AG04450 (cell line): ENCODE data around the gene FBN2. TPM values are rescaled to one million over a fixed set of nuclear protein-coding genes. Genes with fewer than 3 reads are reported as not detected.

Experiments
- CTCF ChIA-PET: fragments of 300-600, 350-600 bp; formaldehyde crosslinking; extraction: SDS; loops from one replicate; lab custom pipeline; 2022; ENCODE audit warnings: antibody characterized with exemption, inconsistent platforms; lab: Charles Lee
- POLR2A ChIA-PET: fragments of 350-600 bp; formaldehyde crosslinking; extraction: SDS; loops from one replicate; lab custom pipeline; 2021; ENCODE audit warnings: antibody characterized with exemption, inconsistent platforms; lab: Yijun Ruan, JAX
- DNase-seq: peaks from one replicate; pipeline ENCODE4 v3.0.0-alpha.2; 2011; ENCODE audit warnings: low read depth, low spot score
- H3K27ac ChIP-seq: one replicate; pipeline ENCODE4 v1.5.1; 2012; ENCODE audit warnings: low read depth, low read length, control low read depth
- H3K27me3 ChIP-seq: one replicate; pipeline ENCODE4 v1.6.0; 2012; ENCODE audit warnings: low read length; ENCODE audit not compliant: control insufficient read depth, insufficient read depth
- H3K4me3 ChIP-seq: 2 replicates; pipeline ENCODE4 v1.5.1; 2011; ENCODE audit warnings: mild to moderate bottlenecking, low read depth, low read length, control low read depth
- H3K9me3 ChIP-seq: 2 replicates; pipeline ENCODE4 v1.5.1; 2012; ENCODE audit warnings: low read length; ENCODE audit not compliant: control insufficient read depth, insufficient read depth
- polyA plus RNA-seq: library from polyadenylated mRNA; depleted of rRNA; stranded (reverse); fragments of >200 nt; gene quantifications from 2 replicates; pipeline ENCODE4 v1.2.3, GENCODE V29; 2011
- TF ChIP-seq, protein P1 (sequence below): IDR thresholded peaks from 2 replicates; pipeline ENCODE4 v1.5.1; 2011; ENCODE audit warnings: low read depth, low read length, control low read depth, inconsistent platforms

Gene FBN2
- polyA plus RNA-seq, 1 experiment = 46.5 TPM

DNA sequence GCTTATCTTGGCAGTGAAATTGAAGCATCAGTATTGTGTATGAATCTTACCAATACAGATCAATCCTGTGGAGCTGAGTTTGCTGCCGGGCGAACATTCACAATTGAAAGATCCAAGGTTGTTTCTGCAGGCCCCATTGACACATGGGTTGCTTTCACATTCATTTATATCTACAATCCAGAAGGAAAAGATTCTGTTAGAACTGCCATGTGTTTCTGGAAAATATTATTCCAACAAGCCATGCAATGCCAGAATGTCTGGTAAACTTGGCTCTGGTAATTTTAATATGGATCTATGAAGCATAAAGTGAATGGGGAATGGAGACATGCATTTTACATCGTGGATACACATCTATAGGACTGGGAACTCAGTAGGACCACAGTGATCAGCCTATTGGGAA lies 180.8 kb downstream of the FBN2 start:
- H3K27ac ChIP-seq = no peak overlapping the region
- no peaks in the 10 kb centered on the region for H3K9me3 ChIP-seq
- no peak for DNase-seq
- CTCF ChIA-PET = no interaction called here
- POLR2A ChIA-PET = no interaction called here
- no peaks in the 10 kb centered on the region for H3K27me3 ChIP-seq
- no peak overlapping the region for H3K4me3 ChIP-seq
- TF ChIP-seq, protein P1, sequence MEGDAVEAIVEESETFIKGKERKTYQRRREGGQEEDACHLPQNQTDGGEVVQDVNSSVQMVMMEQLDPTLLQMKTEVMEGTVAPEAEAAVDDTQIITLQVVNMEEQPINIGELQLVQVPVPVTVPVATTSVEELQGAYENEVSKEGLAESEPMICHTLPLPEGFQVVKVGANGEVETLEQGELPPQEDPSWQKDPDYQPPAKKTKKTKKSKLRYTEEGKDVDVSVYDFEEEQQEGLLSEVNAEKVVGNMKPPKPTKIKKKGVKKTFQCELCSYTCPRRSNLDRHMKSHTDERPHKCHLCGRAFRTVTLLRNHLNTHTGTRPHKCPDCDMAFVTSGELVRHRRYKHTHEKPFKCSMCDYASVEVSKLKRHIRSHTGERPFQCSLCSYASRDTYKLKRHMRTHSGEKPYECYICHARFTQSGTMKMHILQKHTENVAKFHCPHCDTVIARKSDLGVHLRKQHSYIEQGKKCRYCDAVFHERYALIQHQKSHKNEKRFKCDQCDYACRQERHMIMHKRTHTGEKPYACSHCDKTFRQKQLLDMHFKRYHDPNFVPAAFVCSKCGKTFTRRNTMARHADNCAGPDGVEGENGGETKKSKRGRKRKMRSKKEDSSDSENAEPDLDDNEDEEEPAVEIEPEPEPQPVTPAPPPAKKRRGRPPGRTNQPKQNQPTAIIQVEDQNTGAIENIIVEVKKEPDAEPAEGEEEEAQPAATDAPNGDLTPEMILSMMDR = no peak

GRCh38 chr5:128355961-128356360 lies 182.1 kb downstream of the FBN2 start:
- Histone ChIP-seq H3K4me3 (no peak overlapping the region), H3K9me3 (no peaks in the 10 kb centered on the region), H3K27me3 (no peaks in the 10 kb centered on the region), H3K27ac (no peak overlapping the region)
- CTCF ChIA-PET = interaction anchor here (0.6 kb wide), 1 partner anchor 770 kb away, joined by 6 read pairs; no protein-coding TSS in a partner anchor
- POLR2A ChIA-PET = interaction anchor here (0.7 kb wide), 1 partner anchor 341 kb away, joined by 3 read pairs; no protein-coding TSS in a partner anchor
- TF ChIP-seq, protein P1 = no peak
- no peak for DNase-seq

GRCh38 chr5:128353441-128354107 lies 184.5 kb downstream of the FBN2 start:
- POLR2A ChIA-PET = no interaction called here
- Histone ChIP-seq H3K4me3 (no peak overlapping the region), H3K27ac (no peak overlapping the region), H3K27me3 (no peaks in the 10 kb centered on the region), H3K9me3 (no peaks in the 10 kb centered on the region)
- CTCF ChIA-PET = no interaction called here
- no peak for DNase-seq
- TF ChIP-seq, protein P1 = no peak

DNA sequence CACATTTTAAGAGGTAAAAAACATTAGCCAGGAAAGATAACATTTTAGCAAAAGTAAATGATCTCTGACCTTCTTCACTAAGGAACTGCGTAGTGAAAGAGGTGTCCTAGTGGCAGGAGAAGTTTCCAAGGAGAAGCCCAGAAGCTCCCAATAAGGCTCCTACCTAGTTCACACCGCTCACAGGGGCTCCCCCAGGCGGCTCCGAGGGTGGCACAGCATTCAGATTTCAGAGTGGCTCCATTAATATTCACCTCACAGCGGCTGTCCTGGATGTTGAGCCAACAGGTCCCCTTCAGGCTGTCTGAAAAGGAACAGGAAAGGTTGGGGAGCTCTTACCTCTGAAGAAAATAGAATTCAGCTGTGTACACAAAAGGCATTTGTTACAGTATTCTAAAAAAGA lies 187.3 kb downstream of the FBN2 start:
- Histone ChIP-seq H3K9me3 (no peaks in the 10 kb centered on the region), H3K27ac (no peak overlapping the region), H3K27me3 (no peaks in the 10 kb centered on the region), H3K4me3 (no peak overlapping the region)
- TF ChIP-seq, protein P1 = no peak
- no peak for DNase-seq
- POLR2A ChIA-PET = no interaction called here
- CTCF ChIA-PET = no interaction called here

GRCh38 chr5:128349044-128349858 lies 188.8 kb downstream of the FBN2 start:
- H3K27me3 ChIP-seq = no peaks in the 10 kb centered on the region
- no peak overlapping the region for H3K4me3 ChIP-seq
- TF ChIP-seq, protein P1 = no peak
- POLR2A ChIA-PET = no interaction called here
- no peak overlapping the region for H3K27ac ChIP-seq
- no peaks in the 10 kb centered on the region; the same call in 1 of the 2 replicates for H3K9me3 ChIP-seq
- CTCF ChIA-PET = no interaction called here
- DNase-seq = no peak
